A549 (cell line): ENCODE data around the gene NPM1. TPM values are rescaled to one million over a fixed set of nuclear protein-coding genes. Genes with fewer than 3 reads are reported as not detected.
A peak's percentile ranks its signal among the peaks of the same experiment; 100 is the strongest.

Source experiments
- ATAC-seq, 2 experiments: fragments of 200-7000 bp in 1 of 2; fragments of >200 bp in 1 of 2; cut with Nextera tagmentation in 1 of 2; cut with Tn5 transposase in 1 of 2; 3 replicates each; pipeline versions ENCODE4 v1.8.0 to v1.9.1; 2018 to 2020; ENCODE audit warnings: mild to moderate bottlenecking in 1 of 2, moderate library complexity in 1 of 2
- CTCF ChIA-PET: fragments of 300-600 bp; sonication (Branson Sonifier 250); formaldehyde crosslinking; extraction: SDS; loops from one replicate; lab custom pipeline; 2021; ENCODE audit warnings: antibody characterized with exemption, inconsistent platforms; lab: Yijun Ruan, JAX
- POLR2A ChIA-PET: fragments of 350-600 bp; formaldehyde crosslinking; extraction: SDS; loops from one replicate; lab custom pipeline; 2021; ENCODE audit warnings: antibody characterized with exemption, inconsistent platforms; lab: Yijun Ruan, JAX
- DNase-seq, 2 experiments: peaks; one replicate each; pipeline versions ENCODE4 v3.0.0 to v3.0.0-alpha.2; 2011 to 2016; ENCODE audit warnings: low read depth in 1 of 2, low spot score in 1 of 2
- FAIRE-seq: peaks from 2 replicates; lab custom pipeline; 2011; peaks lifted over from hg19 to GRCh38; lab: Jason Lieb, UNC
- H3K27ac ChIP-seq, 2 experiments: fragments of >200 bp; sonication (Bioruptor Twin); formaldehyde crosslinking; 3 replicates each; pipeline ENCODE4 v1.5.1; 2016 to 2017
- H3K4me1 ChIP-seq: fragments of >200 bp; sonication (Bioruptor Twin); formaldehyde crosslinking; 3 replicates; pipeline ENCODE4 v1.6.1; 2016
- H3K4me2 ChIP-seq: fragments of >200 bp; sonication (Bioruptor Twin); formaldehyde crosslinking; 3 replicates; pipeline ENCODE4 v1.6.1; 2016
- H3K4me3 ChIP-seq: fragments of >200 bp; sonication (Bioruptor Twin); formaldehyde crosslinking; 3 replicates; pipeline ENCODE4 v1.5.1; 2016
- H3K9me3 ChIP-seq: fragments of >200 bp; sonication (Bioruptor Twin); formaldehyde crosslinking; 3 replicates; pipeline ENCODE4 v1.6.1; 2016
- BHLHE40 ChIP-seq: IDR thresholded peaks from 2 replicates; pipeline ENCODE4 v1.6.1; 2012; ENCODE audit warnings: low read depth, low read length, inconsistent platforms
- EHMT2 ChIP-seq: fragments of 200-600 bp; sonication (generic); IDR thresholded peaks from 2 replicates; pipeline ENCODE4 v1.6.1; 2016; ENCODE audit warnings: antibody characterized with exemption, low read depth, mild to moderate bottlenecking, moderate library complexity
- ESRRA ChIP-seq: fragments of 150-350 bp; IDR thresholded peaks from 2 replicates; pipeline ENCODE4 v1.6.1; 2014; ENCODE audit warnings: mild to moderate bottlenecking, low read length, borderline replicate concordance
- FOSB ChIP-seq: fragments of 250-450 bp; sonication (Bioruptor Pico); IDR thresholded peaks from 2 replicates; pipeline ENCODE4 v1.5.0; 2020; ENCODE audit warnings: mild to moderate bottlenecking, moderate library complexity
- FOSL2 ChIP-seq, 2 experiments: fragments of 450-650 bp in 1 of 2; fragments of >200 bp in 1 of 2; sonication (Bioruptor Twin) in 1 of 2; formaldehyde crosslinking; IDR thresholded peaks; 2 replicates each; pipeline versions ENCODE4 v1.5.0 to v1.6.1; 2016 to 2020; ENCODE audit warnings: mild to moderate bottlenecking in 1 of 2, moderate library complexity in 1 of 2
- HDAC2 ChIP-seq: fragments of 200-600 bp; sonication (generic); IDR thresholded peaks from 2 replicates; pipeline ENCODE4 v1.6.1; 2016
- HOXA7 ChIP-seq: fragments of 250-450 bp; sonication (Bioruptor Pico); IDR thresholded peaks from 2 replicates; pipeline ENCODE4 v1.5.0; 2020; ENCODE audit warnings: mild to moderate bottlenecking, moderate library complexity
- JUN ChIP-seq, 2 experiments: fragments of >200 bp; sonication (Bioruptor Twin); formaldehyde crosslinking; IDR thresholded peaks; 2 replicates in 1 of 2; 3 replicates in 1 of 2; pipeline ENCODE4 v1.6.1; 2016 to 2017
- KDM5A ChIP-seq: fragments of 200-600 bp; sonication (generic); IDR thresholded peaks from 2 replicates; pipeline ENCODE4 v1.6.1; 2016; ENCODE audit warnings: antibody characterized with exemption, mild to moderate bottlenecking
- MAZ ChIP-seq: fragments of 150-350 bp; IDR thresholded peaks from 2 replicates; pipeline ENCODE4 v1.6.1; 2014; ENCODE audit warnings: antibody characterized with exemption, low read depth, low read length, borderline replicate concordance
- NR3C1 ChIP-seq: fragments of >200 bp; sonication (Bioruptor Twin); formaldehyde crosslinking; IDR thresholded peaks from 3 replicates; pipeline ENCODE4 v1.6.1; 2017
- PHF8 ChIP-seq: fragments of 200-600 bp; sonication (generic); IDR thresholded peaks from 2 replicates; pipeline ENCODE4 v1.6.1; 2016; ENCODE audit warnings: low read depth, mild to moderate bottlenecking, antibody characterized with exemption, moderate library complexity, borderline replicate concordance
- RAD21 ChIP-seq, 2 experiments: fragments of >200 bp in 1 of 2; sonication (Bioruptor Twin) in 1 of 2; formaldehyde crosslinking in 1 of 2; IDR thresholded peaks in 1 of 2; conservative IDR thresholded peaks in 1 of 2; 2 replicates in 1 of 2; 3 replicates in 1 of 2; pipeline ENCODE4 v1.6.1; 2012 to 2018; ENCODE audit warnings: inconsistent platforms in 1 of 2
- RARB ChIP-seq: fragments of 250-450 bp; sonication (Bioruptor Pico); IDR thresholded peaks from 2 replicates; pipeline ENCODE4 v1.8.0; 2021; ENCODE audit warnings: mild to moderate bottlenecking, moderate library complexity
- RFX5 ChIP-seq: fragments of 450-650 bp; IDR thresholded peaks from 2 replicates; pipeline ENCODE4 v1.7.1; 2014; ENCODE audit warnings: antibody characterized with exemption, mild to moderate bottlenecking, moderate library complexity
- RNF2 ChIP-seq: fragments of 200-600 bp; sonication (generic); IDR thresholded peaks from 2 replicates; pipeline ENCODE4 v1.6.1; 2016; ENCODE audit warnings: low read depth, mild to moderate bottlenecking, antibody characterized with exemption, moderate library complexity, borderline replicate concordance
- WGBS: methylation state at CpG from one replicate; pipeline ENCODE4 v1.1.6; 2017; ENCODE audit errors: missing lambda C conversion rate; 5-methylcytosine and 5-hydroxymethylcytosine counted together
- polyA plus RNA-seq, 4 experiments: library from polyadenylated mRNA; depleted of rRNA in 3 of 4; stranded (reverse); fragments of >200 nt; fragmentation: RNase III in 1 of 4; extraction: RNeasy Plus Mini Kit Qiagen cat#74134 plus additional on column Dnase treatment in 1 of 4; gene quantifications; 2 replicates in 3 of 4; 3 replicates in 1 of 4; pipeline ENCODE4 v1.2.3, GENCODE V29; 2011 to 2017
- TF ChIP-seq, protein P1 (sequence below): fragments of 450-650 bp; IDR thresholded peaks from 2 replicates; pipeline ENCODE4 v1.6.1; 2014; ENCODE audit warnings: antibody characterized with exemption
- TF ChIP-seq, protein P2 (sequence below): fragments of >200 bp; sonication (Bioruptor Twin); formaldehyde crosslinking; IDR thresholded peaks from 3 replicates; pipeline ENCODE4 v1.5.1; 2016
- TF ChIP-seq, protein P3 (sequence below): fragments of >200 bp; sonication (Bioruptor Twin); formaldehyde crosslinking; IDR thresholded peaks from 3 replicates; pipeline ENCODE4 v1.6.1; 2016
- TF ChIP-seq, protein P4 (sequence below): fragments of 150-350 bp; IDR thresholded peaks from 2 replicates; pipeline ENCODE4 v1.6.1; 2014; ENCODE audit warnings: low read depth, mild to moderate bottlenecking, low read length
- TF ChIP-seq, protein P5 (sequence below): IDR thresholded peaks from 2 replicates; pipeline ENCODE4 v1.6.1; 2012; ENCODE audit warnings: low read depth, borderline replicate concordance
- TF ChIP-seq, protein P6 (sequence below): IDR thresholded peaks from 2 replicates; pipeline ENCODE4 v1.6.1; 2012

The NPM1 gene
- polyA plus RNA-seq, 2 of the 4 experiments (the other 2 are of a cell fraction) = 3,380 to 5,196 TPM

DNA sequence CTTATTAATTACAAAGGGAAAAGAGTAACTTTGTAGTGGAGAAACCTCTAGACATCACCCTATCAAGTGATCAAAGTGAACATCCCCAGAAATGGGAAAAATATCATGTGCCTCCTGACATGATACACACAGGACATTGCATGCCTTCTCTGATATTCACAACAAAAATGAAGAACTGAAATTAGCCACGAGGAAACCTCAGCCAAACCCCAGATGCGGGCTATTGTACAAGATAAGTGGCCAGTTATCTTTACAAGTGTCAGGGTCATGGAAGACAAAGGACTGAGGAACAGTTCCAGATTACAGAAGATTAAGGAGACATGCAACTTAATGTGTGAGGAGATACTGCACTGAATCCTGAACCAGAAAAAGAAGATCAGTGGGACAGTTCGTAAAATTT is 23.8 kb upstream of the NPM1 start (continued):
- TF ChIP-seq, protein P1, sequence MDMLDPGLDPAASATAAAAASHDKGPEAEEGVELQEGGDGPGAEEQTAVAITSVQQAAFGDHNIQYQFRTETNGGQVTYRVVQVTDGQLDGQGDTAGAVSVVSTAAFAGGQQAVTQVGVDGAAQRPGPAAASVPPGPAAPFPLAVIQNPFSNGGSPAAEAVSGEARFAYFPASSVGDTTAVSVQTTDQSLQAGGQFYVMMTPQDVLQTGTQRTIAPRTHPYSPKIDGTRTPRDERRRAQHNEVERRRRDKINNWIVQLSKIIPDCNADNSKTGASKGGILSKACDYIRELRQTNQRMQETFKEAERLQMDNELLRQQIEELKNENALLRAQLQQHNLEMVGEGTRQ = no peak

DNA sequence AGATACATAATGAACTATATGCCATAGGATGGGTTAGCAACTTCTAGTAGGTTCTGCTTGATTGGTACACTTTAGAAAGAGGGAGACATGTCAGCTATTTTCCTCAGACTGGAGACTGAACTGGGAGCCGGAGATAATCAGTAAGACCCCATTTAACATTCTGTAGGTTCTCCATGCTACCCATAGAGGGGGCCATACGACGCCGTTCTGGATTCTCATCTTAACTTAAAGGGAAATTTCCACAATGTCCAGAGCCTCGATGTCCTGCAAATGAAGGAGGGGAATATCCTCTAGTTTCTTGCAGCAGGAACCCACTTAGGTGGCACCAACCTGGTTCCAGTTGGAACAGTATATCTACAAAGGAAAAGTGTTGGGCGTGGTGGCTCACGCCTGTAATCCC is 22.3 kb upstream of the NPM1 start:
- WGBS = 34% methylated on average over 7 of the region's 7 CpGs
- ChIA-PET POLR2A (no interaction called here), CTCF (interaction anchor here (0.6 to 2.3 kb wide), 2 partner anchors 14 to 785 kb away, joined by 3 to 7 read pairs; no protein-coding TSS in a partner anchor)
- TF ChIP-seq MAZ (no peak), RAD21 (conservative IDR thresholded peaks at IDR 0.05 in 1 of 2, IDR thresholded peaks at IDR 0.05 in 1 of 2) (peak in 1 of 2 experiments; percentile 36; a peak in 2 of 5 replicates), ESRRA (no peak)
- TF ChIP-seq, protein P2, sequence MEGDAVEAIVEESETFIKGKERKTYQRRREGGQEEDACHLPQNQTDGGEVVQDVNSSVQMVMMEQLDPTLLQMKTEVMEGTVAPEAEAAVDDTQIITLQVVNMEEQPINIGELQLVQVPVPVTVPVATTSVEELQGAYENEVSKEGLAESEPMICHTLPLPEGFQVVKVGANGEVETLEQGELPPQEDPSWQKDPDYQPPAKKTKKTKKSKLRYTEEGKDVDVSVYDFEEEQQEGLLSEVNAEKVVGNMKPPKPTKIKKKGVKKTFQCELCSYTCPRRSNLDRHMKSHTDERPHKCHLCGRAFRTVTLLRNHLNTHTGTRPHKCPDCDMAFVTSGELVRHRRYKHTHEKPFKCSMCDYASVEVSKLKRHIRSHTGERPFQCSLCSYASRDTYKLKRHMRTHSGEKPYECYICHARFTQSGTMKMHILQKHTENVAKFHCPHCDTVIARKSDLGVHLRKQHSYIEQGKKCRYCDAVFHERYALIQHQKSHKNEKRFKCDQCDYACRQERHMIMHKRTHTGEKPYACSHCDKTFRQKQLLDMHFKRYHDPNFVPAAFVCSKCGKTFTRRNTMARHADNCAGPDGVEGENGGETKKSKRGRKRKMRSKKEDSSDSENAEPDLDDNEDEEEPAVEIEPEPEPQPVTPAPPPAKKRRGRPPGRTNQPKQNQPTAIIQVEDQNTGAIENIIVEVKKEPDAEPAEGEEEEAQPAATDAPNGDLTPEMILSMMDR = peak; percentile 21; the same call in 1 of the 3 replicates
- TF ChIP-seq, protein P3, sequence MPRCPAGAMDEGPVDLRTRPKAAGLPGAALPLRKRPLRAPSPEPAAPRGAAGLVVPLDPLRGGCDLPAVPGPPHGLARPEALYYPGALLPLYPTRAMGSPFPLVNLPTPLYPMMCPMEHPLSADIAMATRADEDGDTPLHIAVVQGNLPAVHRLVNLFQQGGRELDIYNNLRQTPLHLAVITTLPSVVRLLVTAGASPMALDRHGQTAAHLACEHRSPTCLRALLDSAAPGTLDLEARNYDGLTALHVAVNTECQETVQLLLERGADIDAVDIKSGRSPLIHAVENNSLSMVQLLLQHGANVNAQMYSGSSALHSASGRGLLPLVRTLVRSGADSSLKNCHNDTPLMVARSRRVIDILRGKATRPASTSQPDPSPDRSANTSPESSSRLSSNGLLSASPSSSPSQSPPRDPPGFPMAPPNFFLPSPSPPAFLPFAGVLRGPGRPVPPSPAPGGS = no peak
- H3K27ac ChIP-seq = no peak overlapping the region
- ATAC-seq = peak; percentile 54 to 80; a peak in 4 of 6 replicates
- no peak for FAIRE-seq
- H3K4me2 ChIP-seq = no peak overlapping the region
- peak; percentile 23 to 42 for DNase-seq
- H3K4me3 ChIP-seq = no peak overlapping the region
- no peaks in the 10 kb centered on the region for H3K9me3 ChIP-seq
- H3K4me1 ChIP-seq = no peaks in the 10 kb centered on the region

DNA sequence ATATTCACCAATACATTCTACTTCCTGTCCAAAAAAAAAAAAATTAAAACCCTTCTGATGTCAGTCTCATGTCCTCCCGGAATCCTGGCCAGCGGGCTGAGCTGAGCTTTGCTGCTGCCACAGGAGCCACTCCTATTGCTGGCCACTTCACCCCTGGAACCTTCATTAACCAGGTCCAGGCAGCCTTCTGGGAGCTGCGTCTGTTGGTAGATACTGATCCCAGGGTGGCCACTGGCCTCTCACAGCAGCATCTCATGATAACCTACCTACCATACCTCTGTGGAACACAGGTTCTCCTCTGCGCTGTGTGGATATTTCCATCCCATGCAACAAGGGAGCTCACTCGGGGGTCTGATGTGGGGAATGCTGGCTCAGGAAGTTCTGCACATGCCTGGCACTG is 21.0 kb upstream of the NPM1 start:
- POLR2A ChIA-PET = no interaction called here
- H3K4me2 ChIP-seq = no peak overlapping the region
- TF ChIP-seq HOXA7 (CRISPR knock-in tag) = no peak
- TF ChIP-seq BHLHE40 = no peak
- no peak for TF ChIP-seq NR3C1
- TF ChIP-seq, protein P4, sequence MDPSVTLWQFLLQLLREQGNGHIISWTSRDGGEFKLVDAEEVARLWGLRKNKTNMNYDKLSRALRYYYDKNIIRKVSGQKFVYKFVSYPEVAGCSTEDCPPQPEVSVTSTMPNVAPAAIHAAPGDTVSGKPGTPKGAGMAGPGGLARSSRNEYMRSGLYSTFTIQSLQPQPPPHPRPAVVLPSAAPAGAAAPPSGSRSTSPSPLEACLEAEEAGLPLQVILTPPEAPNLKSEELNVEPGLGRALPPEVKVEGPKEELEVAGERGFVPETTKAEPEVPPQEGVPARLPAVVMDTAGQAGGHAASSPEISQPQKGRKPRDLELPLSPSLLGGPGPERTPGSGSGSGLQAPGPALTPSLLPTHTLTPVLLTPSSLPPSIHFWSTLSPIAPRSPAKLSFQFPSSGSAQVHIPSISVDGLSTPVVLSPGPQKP = no peak
- no peak for TF ChIP-seq RARB
- TF ChIP-seq, protein P1 = no peak
- no peak for TF ChIP-seq FOSB (CRISPR knock-in tag)
- TF ChIP-seq EHMT2 = no peak
- no peak for TF ChIP-seq KDM5A
- TF ChIP-seq FOSL2 (IDR thresholded peaks at IDR 0.05) = no peak
- TF ChIP-seq FOSL2 (CRISPR knock-in tag; IDR thresholded peaks at IDR 0.05) = no peak
- no peak for TF ChIP-seq ESRRA
- TF ChIP-seq JUN (IDR thresholded peaks at IDR 0.05) = no peak
- TF ChIP-seq, protein P5, sequence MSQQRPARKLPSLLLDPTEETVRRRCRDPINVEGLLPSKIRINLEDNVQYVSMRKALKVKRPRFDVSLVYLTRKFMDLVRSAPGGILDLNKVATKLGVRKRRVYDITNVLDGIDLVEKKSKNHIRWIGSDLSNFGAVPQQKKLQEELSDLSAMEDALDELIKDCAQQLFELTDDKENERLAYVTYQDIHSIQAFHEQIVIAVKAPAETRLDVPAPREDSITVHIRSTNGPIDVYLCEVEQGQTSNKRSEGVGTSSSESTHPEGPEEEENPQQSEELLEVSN = no peak
- TF ChIP-seq HDAC2 = no peak
- TF ChIP-seq, protein P2 = no peak
- no peak for TF ChIP-seq RFX5
- no peak for TF ChIP-seq PHF8
- TF ChIP-seq RNF2 = no peak
- TF ChIP-seq, protein P6, sequence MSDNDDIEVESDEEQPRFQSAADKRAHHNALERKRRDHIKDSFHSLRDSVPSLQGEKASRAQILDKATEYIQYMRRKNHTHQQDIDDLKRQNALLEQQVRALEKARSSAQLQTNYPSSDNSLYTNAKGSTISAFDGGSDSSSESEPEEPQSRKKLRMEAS = no peak
- 0 out of 6 replicates have a peak, but pooled peaks of 1 of the 2 experiments have one; percentile 19 for ATAC-seq
- H3K4me1 ChIP-seq = no peaks in the 10 kb centered on the region
- H3K4me3 ChIP-seq = no peak overlapping the region
- CTCF ChIA-PET = interaction anchor here (0.6 to 2.3 kb wide), 4 partner anchors 15 to 52 kb away, joined by 3 to 9 read pairs (median 5); no protein-coding TSS in a partner anchor
- 59% methylated on average over 5 of the region's 5 CpGs for WGBS
- FAIRE-seq = no peak
- DNase-seq = no peak
- H3K9me3 ChIP-seq = no peaks in the 10 kb centered on the region
- H3K27ac ChIP-seq = no peak overlapping the region
